Measurements from ENCODE around the gene LRRC15.

DNA sequence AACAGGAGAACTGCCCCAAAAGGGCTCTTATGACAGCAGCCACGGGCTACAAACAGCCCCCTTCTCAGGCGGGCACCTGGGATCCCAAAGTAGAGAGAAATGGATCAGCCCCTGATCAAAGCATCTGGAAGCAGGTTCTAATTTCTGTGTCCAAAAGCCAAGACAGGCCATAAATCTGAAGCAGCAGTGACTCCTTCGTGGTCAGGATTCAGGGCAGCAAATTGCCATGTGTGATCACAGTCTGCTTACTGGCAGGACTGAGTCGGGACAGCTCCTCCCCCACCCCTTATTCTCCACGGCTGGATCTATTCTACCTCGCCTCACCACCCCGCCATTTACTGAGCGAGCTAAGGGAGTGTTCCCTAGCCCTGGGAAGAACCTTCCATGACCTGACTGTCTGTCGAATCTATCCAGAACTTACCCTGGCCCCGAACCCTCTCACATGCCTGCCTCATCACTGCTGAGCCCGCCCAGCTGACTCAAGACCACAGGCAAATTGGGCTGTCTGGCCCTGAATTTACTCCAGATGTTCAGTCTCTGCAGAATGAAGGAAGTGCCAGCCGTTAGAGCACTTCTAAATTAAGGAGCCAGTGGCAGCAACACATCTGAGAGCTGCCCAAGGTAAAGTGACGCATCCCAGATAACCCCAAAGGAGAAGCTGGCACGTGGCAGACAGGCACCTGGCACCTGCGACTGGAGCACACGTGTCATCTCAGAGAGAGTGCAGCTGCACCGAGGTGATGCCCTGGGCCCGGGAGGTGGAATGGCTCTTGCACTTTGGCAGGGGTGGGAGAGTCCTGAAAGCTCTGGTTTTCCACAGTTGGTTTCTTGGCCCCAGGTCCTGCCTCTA is 1.3 kb downstream of the LRRC15 start:
- TF ChIP-seq POLR2A (IDR thresholded peaks at IDR 0.05) (no peak), POLR2AphosphoS5 (IDR thresholded peaks at IDR 0.05) (no peak)
